22Rv1 (cell line): Measurements from ENCODE around the gene LSM4.

ENCODE experiments used
- CTCF ChIP-seq: fragments of 450-650 bp; IDR thresholded peaks from 2 replicates; pipeline ENCODE4 v1.5.1; 2017; ENCODE audit warnings: mild to moderate bottlenecking
- ZFX ChIP-seq: fragments of 450-650 bp; IDR thresholded peaks from 2 replicates; pipeline ENCODE4 v1.6.1; 2017; ENCODE audit warnings: antibody characterized with exemption, borderline replicate concordance

DNA sequence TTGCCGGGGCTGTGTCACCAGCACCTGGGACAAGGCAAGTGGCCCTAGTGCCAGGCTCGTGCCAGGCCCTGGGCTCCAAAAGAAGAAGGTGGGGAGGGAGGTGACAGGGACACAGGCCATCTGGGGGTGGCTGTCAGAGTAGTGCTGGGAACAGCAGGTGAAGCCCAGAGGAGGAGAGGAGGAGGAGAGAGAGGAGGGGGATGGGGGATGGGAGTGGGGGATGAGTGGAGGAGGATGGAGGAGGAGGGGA is 18.7 kb downstream of the LSM4 start:
- no peak for TF ChIP-seq ZFX
- TF ChIP-seq CTCF, result no peak
